Stomach (tissue), 9 donors: ENCODE results near the gene NME4. TPM values are rescaled to one million over a fixed set of nuclear protein-coding genes. Genes with fewer than 3 reads are reported as not detected.

Experiments
- DNase-seq, 2 donors: peaks; one replicate each; pipeline versions ENCODE4 v3.0.0 to v3.0.0-alpha.2; 2013 to 2019
- H3K27ac ChIP-seq, 5 donors: fragments of 200-600 bp in 4 of 5; sonication (generic) in 4 of 5; one replicate each; pipeline ENCODE4 v1.5.1; 2013 to 2019; ENCODE audit warnings: mild to moderate bottlenecking in 1 of 5, moderate library complexity in 1 of 5
- H3K27me3 ChIP-seq, 3 donors: fragments of 200-600 bp; sonication (generic); one replicate each; pipeline ENCODE4 v1.5.1; 2017 to 2019; ENCODE audit warnings: mixed run types in 1 of 3
- H3K36me3 ChIP-seq, 4 donors: fragments of 200-600 bp; sonication (generic); 1 replicate in 3 of 4; 2 replicates in 1 of 4; pipeline ENCODE4 v1.5.1; 2016 to 2019
- H3K4me1 ChIP-seq, 4 donors: fragments of 200-600 bp; sonication (generic); one replicate each; pipeline ENCODE4 v1.5.1; 2016 to 2019
- H3K4me3 ChIP-seq, 4 donors: fragments of 200-600 bp; sonication (generic) in 3 of 4; one replicate each; pipeline ENCODE4 v1.5.1; 2016 to 2019; ENCODE audit warnings: mild to moderate bottlenecking in 1 of 4
- H3K9me3 ChIP-seq, 4 donors: fragments of 200-600 bp; sonication (generic); one replicate each; pipeline ENCODE4 v1.5.1; 2016 to 2019
- EP300 ChIP-seq: sonication (generic); formaldehyde crosslinking; IDR thresholded peaks from one replicate; pipeline ENCODE4 v1.6.1; 2017; ENCODE audit warnings: antibody characterized with exemption
- POLR2A ChIP-seq, 4 donors: fragments of 450-650 bp; IDR thresholded peaks; one replicate each; pipeline ENCODE4 v1.6.1; 2016; ENCODE audit warnings: antibody characterized with exemption in 4 of 4, control low read depth in 2 of 4, mild to moderate bottlenecking in 1 of 4, moderate library complexity in 1 of 4
- POLR2AphosphoS5 ChIP-seq, 3 donors: sonication (generic); formaldehyde crosslinking; IDR thresholded peaks; one replicate each; pipeline ENCODE4 v1.6.1; 2016; ENCODE audit warnings: antibody characterized with exemption in 3 of 3
- WGBS, 5 donors: extraction: QIAGEN DNeasy Blood & Tissue Kit in 3 of 5; methylation state at CpG; one replicate each; pipeline versions ENCODE4 v1.1.5 to v1.1.7; 2013 to 2018; 5-methylcytosine and 5-hydroxymethylcytosine counted together
- intact Hi-C: fragments of 100-400 bp; cut with DNase I; formaldehyde crosslinking; loops from one replicate; pipeline ENCODE4 v1.15.1; 2023; ENCODE audit warnings: low total_unique reads
- polyA plus RNA-seq, 3 donors: library from polyadenylated mRNA; stranded (reverse); fragments of 200-250 nt; gene quantifications; one replicate each; pipeline ENCODE4 v1.2.3, GENCODE V29; 2013
- total RNA-seq, 5 donors: library from RNA; depleted of rRNA; stranded (reverse); fragments of >200 nt; gene quantifications; one replicate each; pipeline versions ENCODE4 v1.1.0 to v1.2.3, GENCODE V29; 2014 to 2016
- TF ChIP-seq, protein P1 (sequence below), 7 experiments: fragments of 450-650 bp in 4 of 7; fragments of 200-600 bp in 3 of 7; sonication (generic) in 3 of 7; IDR thresholded peaks; one replicate each; pipeline ENCODE4 v1.5.1; 2016 to 2019; ENCODE audit warnings: antibody characterized with exemption in 7 of 7, control low read depth in 2 of 7, mild to moderate bottlenecking in 1 of 7
- donor health status: healthy with polysubstance abuse.
- donor health status: Bipolar disorder and iron deficiency.
- donor health status: healthy.

NME4 gene
- total and polyA plus RNA-seq, 8 donors, result 23.3 to 187 (median 89.8) TPM

DNA sequence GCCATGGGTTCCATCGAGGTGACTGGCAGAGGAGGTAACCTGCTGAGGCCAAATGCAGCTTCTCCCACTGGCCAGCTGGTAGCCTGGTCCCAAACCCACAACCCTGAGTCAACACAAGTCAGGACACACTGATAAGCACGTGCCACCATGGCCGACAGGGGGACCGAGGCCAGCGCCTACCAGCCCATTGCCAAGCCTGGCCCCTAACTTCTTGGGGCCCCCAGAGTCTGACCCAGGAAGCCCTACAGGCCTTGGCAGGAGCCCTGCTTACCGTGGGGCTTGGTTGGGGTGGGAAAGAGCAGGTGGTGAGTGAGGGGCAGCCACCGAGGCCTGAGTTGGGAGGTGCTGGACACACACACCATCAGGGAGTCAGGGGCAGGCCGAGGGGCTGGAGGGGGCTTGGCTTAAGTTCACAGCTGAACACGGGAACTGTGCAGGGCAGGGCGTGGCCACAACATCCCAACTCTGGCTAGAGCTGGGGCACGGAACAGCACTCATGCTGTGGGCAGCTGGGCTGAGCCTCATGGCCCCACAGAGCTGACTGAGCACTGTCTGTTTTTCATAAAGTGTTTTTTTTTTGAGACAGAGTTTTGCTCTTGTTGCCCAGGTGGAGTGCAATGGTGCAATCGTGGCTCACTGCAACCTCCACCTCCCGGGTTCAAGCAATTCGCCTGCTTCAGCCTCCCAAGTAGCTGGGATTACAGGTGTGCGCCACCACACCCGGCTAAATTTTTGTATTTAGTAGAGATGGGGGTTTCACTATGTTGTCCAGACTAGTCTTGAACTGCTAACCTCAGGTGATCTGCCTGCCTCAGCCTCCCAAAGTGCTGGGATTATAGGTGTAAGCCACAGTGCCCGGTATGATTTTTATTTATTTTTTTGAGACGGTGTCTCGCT, 32.2 kb upstream of the NME4 start:
- H3K4me3 ChIP-seq, result no peak overlapping the region
- H3K36me3 ChIP-seq, result peaks cover 14 to 37% (median 31%) of the 10 kb centered on the region in 4 donors
- TF ChIP-seq POLR2A (IDR thresholded peaks at IDR 0.05) (no peak), POLR2AphosphoS5 (IDR thresholded peaks at IDR 0.05) (no peak), EP300 (no peak)
- TF ChIP-seq, protein P1, sequence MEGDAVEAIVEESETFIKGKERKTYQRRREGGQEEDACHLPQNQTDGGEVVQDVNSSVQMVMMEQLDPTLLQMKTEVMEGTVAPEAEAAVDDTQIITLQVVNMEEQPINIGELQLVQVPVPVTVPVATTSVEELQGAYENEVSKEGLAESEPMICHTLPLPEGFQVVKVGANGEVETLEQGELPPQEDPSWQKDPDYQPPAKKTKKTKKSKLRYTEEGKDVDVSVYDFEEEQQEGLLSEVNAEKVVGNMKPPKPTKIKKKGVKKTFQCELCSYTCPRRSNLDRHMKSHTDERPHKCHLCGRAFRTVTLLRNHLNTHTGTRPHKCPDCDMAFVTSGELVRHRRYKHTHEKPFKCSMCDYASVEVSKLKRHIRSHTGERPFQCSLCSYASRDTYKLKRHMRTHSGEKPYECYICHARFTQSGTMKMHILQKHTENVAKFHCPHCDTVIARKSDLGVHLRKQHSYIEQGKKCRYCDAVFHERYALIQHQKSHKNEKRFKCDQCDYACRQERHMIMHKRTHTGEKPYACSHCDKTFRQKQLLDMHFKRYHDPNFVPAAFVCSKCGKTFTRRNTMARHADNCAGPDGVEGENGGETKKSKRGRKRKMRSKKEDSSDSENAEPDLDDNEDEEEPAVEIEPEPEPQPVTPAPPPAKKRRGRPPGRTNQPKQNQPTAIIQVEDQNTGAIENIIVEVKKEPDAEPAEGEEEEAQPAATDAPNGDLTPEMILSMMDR (IDR thresholded peaks at IDR 0.05), result no peak
- no peak overlapping the region for H3K27ac ChIP-seq
- no peaks in the 10 kb centered on the region for H3K9me3 ChIP-seq
- H3K27me3 ChIP-seq, result peaks cover 0 to 21% (median 0%) of the 10 kb centered on the region in 3 donors
- no peak for DNase-seq
- peaks cover 7 to 28% (median 24%) of the 10 kb centered on the region in 4 donors for H3K4me1 ChIP-seq
- 53 to 60% (median 53%) methylated on average over 15 to 19 of the region's 19 CpGs for WGBS, 5 donors
- intact Hi-C loops, result loop anchor here (10.0 kb wide), 1 partner anchor 130 kb away; the partner anchor contains the start of gene FAM234A

DNA sequence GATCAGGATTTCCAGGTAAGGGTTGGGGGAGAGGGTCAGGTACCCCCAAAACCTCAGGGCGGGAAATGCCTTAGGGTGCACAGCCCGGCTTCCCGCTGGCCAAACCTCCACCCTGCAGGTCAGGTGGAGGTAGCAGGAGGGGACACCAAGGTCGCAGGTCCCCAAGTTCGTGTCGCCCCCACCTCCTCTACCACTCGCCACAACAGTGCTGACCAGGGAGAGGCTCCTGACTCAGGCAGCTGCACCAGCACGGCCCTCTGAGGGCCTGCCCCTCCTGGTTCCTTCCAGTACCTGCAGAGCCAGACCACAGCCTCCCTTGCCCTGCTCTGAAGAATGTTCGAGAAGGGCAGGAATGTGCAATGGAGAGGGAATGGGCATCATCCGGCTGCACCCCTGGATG, 30.5 kb upstream of the NME4 start:
- Histone ChIP-seq H3K27me3 (peaks cover 0 to 21% (median 0%) of the 10 kb centered on the region in 3 donors), H3K4me1 (peaks cover 16 to 41% (median 38%) of the 10 kb centered on the region in 4 donors), H3K27ac (no peak overlapping the region), H3K4me3 (no peak overlapping the region), H3K36me3 (peaks cover 14 to 40% (median 35%) of the 10 kb centered on the region in 4 donors), H3K9me3 (no peaks in the 10 kb centered on the region)
- TF ChIP-seq, protein P1 (IDR thresholded peaks at IDR 0.05), result no peak
- TF ChIP-seq POLR2AphosphoS5 (IDR thresholded peaks at IDR 0.05), result no peak
- no peak for TF ChIP-seq POLR2A (IDR thresholded peaks at IDR 0.05)
- no peak for TF ChIP-seq EP300
- intact Hi-C loops, result loop anchor here (10.0 kb wide), 1 partner anchor 132 kb away; the partner anchor contains the start of gene FAM234A
- no peak for DNase-seq
- WGBS, 5 donors, result 84 to 94% (median 86%) methylated on average over 8 to 10 of the region's 10 CpGs

DNA sequence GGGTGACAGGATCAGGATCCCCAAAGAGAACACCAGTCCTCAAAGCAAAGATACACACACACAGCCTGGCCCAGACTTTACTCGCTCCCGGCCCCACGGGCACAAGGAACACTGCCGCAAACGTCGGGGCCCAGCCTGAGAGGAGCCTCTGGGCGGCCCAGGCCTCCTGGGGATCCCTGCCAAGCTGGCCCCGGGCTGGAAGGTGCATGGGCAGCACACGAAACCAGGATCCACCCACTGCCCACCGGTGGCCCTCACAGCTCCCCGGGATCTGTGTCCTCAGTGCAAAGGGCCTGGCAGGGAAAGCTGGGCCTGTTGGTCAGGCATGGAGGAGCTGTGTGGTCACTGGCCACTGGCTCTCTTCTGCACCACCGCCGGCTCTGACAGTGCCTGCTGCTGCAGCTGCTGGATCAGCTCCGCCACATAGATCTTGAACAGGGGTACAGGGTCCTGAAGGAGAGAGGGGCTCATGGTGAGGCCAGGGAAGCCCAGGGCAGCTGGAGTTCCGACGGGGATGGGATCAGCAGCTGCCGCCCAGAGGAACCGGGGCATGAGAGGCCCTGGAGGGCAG, 29.6 kb upstream of the NME4 start:
- Histone ChIP-seq H3K27me3 (peaks cover 0 to 21% (median 0%) of the 10 kb centered on the region in 3 donors), H3K9me3 (no peaks in the 10 kb centered on the region), H3K4me3 (no peak overlapping the region), H3K4me1 (peaks cover 16 to 35% (median 33%) of the 10 kb centered on the region in 4 donors), H3K36me3 (peaks cover 18 to 50% (median 44%) of the 10 kb centered on the region in 4 donors), H3K27ac (no peak overlapping the region)
- TF ChIP-seq, protein P1 (IDR thresholded peaks at IDR 0.05), result no peak
- TF ChIP-seq POLR2A (IDR thresholded peaks at IDR 0.05) (no peak), POLR2AphosphoS5 (IDR thresholded peaks at IDR 0.05) (no peak), EP300 (no peak)
- WGBS, 5 donors, result 87 to 96% (median 94%) methylated on average over 10 to 18 of the region's 18 CpGs
- intact Hi-C loops, result loop anchor here (10.0 kb wide), 1 partner anchor 133 kb away; the partner anchor contains the start of gene FAM234A
- DNase-seq, result no peak
